ENCODE results near the gene DSN1. TPM values are rescaled to one million over a fixed set of nuclear protein-coding genes. Genes with fewer than 3 reads are reported as not detected.

DSN1 gene
- total RNA-seq, 1 donor from 2014 or later = 48.2 TPM

- TF ChIP-seq EZH2phosphoT487 (IDR thresholded peaks at IDR 0.05) = no peak
- TF ChIP-seq CTCF (IDR thresholded peaks at IDR 0.05) = no peak
- no peak for TF ChIP-seq EZH2 (IDR thresholded peaks at IDR 0.05)
These were observed 45.3 kb upstream of the DSN1 start for GRCh38 chr20:36818861-36819260.

GRCh38 chr20:36818185-36818584 is 44.6 kb upstream of the DSN1 start:
- no peaks in the 10 kb centered on the region for H3K27me3 ChIP-seq
- H4K20me1 ChIP-seq (ENCODE audit: low read depth) = peaks cover 13% of the 10 kb centered on the region
- no peak overlapping the region for H3K4me3 ChIP-seq
- H3K9ac ChIP-seq = no peak overlapping the region
- no peaks in the 10 kb centered on the region for H3K9me3 ChIP-seq (ENCODE audit: low read depth)
- DNase-seq (ENCODE audit: low spot score) = no peak
- H3K36me3 ChIP-seq = no peaks in the 10 kb centered on the region
- no peaks in the 10 kb centered on the region for H3K79me2 ChIP-seq (ENCODE audit: low read depth)
- H3K27me3 Mint-ChIP-seq (ENCODE audit: insufficient read depth, low read depth) = peaks cover 3% of the 10 kb centered on the region
- peaks cover 25% of the 10 kb centered on the region for H3K36me3 Mint-ChIP-seq
- peaks cover 20% of the 10 kb centered on the region for H3K4me1 ChIP-seq
- no peak overlapping the region for H3K27ac ChIP-seq
- H3K9me3 Mint-ChIP-seq = no peaks in the 10 kb centered on the region
- TF ChIP-seq EZH2 (IDR thresholded peaks at IDR 0.05) (no peak), CTCF (IDR thresholded peaks at IDR 0.05) (no peak), EZH2phosphoT487 (IDR thresholded peaks at IDR 0.05) (no peak)
- H3K27ac Mint-ChIP-seq = no peak overlapping the region
- H3K4me1 Mint-ChIP-seq = peaks cover 16% of the 10 kb centered on the region
- no peak overlapping the region for H3K4me2 ChIP-seq
- H3K4me3 Mint-ChIP-seq = no peak overlapping the region
- peaks cover 13% of the 10 kb centered on the region for H3F3A ChIP-seq (ENCODE audit: low read depth)
- no peak overlapping the region for H2AFZ ChIP-seq (replicated peaks)

More at GRCh38 chr20:36818861-36819260, 45.3 kb upstream of the DSN1 start:
- H4K20me1 ChIP-seq (ENCODE audit: low read depth) = peaks cover 13% of the 10 kb centered on the region
- H3K36me3 ChIP-seq = no peaks in the 10 kb centered on the region
- H3K4me1 Mint-ChIP-seq = peaks cover 13% of the 10 kb centered on the region
- H3K27me3 ChIP-seq = no peaks in the 10 kb centered on the region
- no peak overlapping the region for H3K4me3 ChIP-seq
- peaks cover 3% of the 10 kb centered on the region for H3K27me3 Mint-ChIP-seq (ENCODE audit: insufficient read depth, low read depth)
- peaks cover 23% of the 10 kb centered on the region for H3K36me3 Mint-ChIP-seq
- H3K9ac ChIP-seq = no peak overlapping the region
- no peak overlapping the region for H3K4me3 Mint-ChIP-seq
- H3K4me1 ChIP-seq = peaks cover 20% of the 10 kb centered on the region
- no peak overlapping the region for H3K27ac ChIP-seq
- no peaks in the 10 kb centered on the region for H3K79me2 ChIP-seq (ENCODE audit: low read depth)
- H3K4me2 ChIP-seq = no peak overlapping the region
- H3K27ac Mint-ChIP-seq = no peak overlapping the region
- DNase-seq (ENCODE audit: low spot score) = no peak
- H3F3A ChIP-seq (ENCODE audit: low read depth) = peaks cover 13% of the 10 kb centered on the region
- no peak overlapping the region for H2AFZ ChIP-seq (replicated peaks)
- no peaks in the 10 kb centered on the region for H3K9me3 Mint-ChIP-seq
- H3K9me3 ChIP-seq (ENCODE audit: low read depth) = no peaks in the 10 kb centered on the region

GRCh38 chr20:36817496-36817895 is 43.9 kb upstream of the DSN1 start:
- Histone ChIP-seq H3K9me3 (ENCODE audit: low read depth) (no peaks in the 10 kb centered on the region), H3K4me1 (peaks cover 19% of the 10 kb centered on the region), H3K27me3 (no peaks in the 10 kb centered on the region), H3K79me2 (ENCODE audit: low read depth) (no peaks in the 10 kb centered on the region), H3K27ac (no peak overlapping the region), H3K9ac (no peak overlapping the region), H3K4me2 (no peak overlapping the region), H2AFZ (replicated peaks) (no peak overlapping the region), H3K4me3 (no peak overlapping the region), H4K20me1 (ENCODE audit: low read depth) (peaks cover 13% of the 10 kb centered on the region), H3K36me3 (no peaks in the 10 kb centered on the region), H3F3A (ENCODE audit: low read depth) (peaks cover 13% of the 10 kb centered on the region)
- Mint-ChIP-seq H3K9me3 (no peaks in the 10 kb centered on the region), H3K4me1 (peaks cover 16% of the 10 kb centered on the region), H3K27me3 (ENCODE audit: insufficient read depth, low read depth) (peaks cover 3% of the 10 kb centered on the region), H3K27ac (no peak overlapping the region), H3K4me3 (no peak overlapping the region), H3K36me3 (peaks cover 25% of the 10 kb centered on the region)
- DNase-seq (ENCODE audit: low spot score) = no peak
- no peak for TF ChIP-seq EZH2 (IDR thresholded peaks at IDR 0.05)
- TF ChIP-seq EZH2phosphoT487 (IDR thresholded peaks at IDR 0.05) = no peak
- TF ChIP-seq CTCF (IDR thresholded peaks at IDR 0.05) = no peak
